NCI-H446 (cell line): ENCODE data around the gene RBM26.

ENCODE experiments used
- DNase-seq, 2 experiments: peaks; one replicate each; lab custom pipeline; 2025; lab: John Stamatoyannopoulos, UW

RBM26 gene, protein sequence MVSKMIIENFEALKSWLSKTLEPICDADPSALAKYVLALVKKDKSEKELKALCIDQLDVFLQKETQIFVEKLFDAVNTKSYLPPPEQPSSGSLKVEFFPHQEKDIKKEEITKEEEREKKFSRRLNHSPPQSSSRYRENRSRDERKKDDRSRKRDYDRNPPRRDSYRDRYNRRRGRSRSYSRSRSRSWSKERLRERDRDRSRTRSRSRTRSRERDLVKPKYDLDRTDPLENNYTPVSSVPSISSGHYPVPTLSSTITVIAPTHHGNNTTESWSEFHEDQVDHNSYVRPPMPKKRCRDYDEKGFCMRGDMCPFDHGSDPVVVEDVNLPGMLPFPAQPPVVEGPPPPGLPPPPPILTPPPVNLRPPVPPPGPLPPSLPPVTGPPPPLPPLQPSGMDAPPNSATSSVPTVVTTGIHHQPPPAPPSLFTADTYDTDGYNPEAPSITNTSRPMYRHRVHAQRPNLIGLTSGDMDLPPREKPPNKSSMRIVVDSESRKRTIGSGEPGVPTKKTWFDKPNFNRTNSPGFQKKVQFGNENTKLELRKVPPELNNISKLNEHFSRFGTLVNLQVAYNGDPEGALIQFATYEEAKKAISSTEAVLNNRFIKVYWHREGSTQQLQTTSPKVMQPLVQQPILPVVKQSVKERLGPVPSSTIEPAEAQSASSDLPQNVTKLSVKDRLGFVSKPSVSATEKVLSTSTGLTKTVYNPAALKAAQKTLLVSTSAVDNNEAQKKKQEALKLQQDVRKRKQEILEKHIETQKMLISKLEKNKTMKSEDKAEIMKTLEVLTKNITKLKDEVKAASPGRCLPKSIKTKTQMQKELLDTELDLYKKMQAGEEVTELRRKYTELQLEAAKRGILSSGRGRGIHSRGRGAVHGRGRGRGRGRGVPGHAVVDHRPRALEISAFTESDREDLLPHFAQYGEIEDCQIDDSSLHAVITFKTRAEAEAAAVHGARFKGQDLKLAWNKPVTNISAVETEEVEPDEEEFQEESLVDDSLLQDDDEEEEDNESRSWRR

DNA sequence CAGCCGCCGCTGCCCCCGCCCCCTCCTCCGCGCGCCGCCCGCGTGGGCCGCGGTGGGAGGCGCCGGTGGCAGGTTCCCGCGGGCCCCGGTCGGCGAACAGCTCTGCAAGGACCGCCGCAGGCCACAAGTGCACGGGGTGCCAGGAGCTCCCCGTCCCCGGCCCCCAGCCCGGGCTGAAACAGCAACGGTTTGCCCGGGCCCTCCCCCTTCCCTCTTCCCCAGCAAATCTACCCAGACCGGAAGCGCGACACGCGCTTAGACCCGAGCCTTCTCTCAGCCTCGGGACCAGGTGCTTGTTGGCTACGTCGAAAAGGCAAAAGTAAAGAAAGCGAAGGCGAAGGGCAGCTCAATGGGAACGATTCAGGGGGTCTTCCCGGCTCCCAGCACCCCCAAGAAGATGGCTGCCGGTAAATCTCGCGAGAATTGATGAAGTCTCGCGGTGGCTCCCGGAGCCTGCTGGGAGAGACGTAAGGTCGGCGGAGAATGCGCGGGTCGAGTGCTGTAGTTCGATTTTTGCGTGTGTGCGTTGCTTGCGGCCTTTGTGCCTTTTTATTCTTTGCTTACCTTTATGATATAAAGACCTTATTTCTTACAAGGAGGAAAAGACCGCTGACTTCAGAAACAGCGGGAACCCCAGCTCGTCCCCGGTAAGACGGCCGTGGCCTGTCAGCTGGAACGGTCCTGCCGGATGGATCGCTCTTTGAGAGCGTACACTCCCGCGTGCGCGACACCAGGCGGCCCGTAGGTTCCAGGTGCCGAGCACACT lies at the start of gene RBM26:
Gene RBM26, minus strand, starts transcription at position 425 of the 766 bp plus-strand sequence. CDS start 481 bp downstream, outside the sequence.
- DNase-seq, result peak in 1 of 2 experiments; percentile 77

DNA sequence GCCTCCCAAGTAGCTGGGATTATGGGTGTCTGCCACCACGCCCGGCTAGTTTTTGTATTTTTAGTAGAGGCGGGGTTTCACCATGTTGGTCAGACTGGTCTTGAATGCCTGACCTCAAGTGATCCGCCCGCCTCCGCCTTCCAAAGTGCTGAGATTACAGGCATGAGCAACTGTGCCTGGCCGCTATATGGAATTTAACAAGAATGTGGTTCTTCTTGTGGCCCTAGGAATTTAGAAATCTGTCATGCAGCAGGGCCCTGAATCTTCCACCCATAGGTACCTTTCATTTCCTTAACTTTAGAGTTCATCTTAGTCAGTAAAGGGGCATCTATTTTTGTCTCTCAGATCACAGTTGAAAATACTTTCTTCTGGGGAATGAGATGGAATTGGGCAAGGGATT lies 49.3 kb upstream of the RBM26 start:
- no peak for DNase-seq

DNA sequence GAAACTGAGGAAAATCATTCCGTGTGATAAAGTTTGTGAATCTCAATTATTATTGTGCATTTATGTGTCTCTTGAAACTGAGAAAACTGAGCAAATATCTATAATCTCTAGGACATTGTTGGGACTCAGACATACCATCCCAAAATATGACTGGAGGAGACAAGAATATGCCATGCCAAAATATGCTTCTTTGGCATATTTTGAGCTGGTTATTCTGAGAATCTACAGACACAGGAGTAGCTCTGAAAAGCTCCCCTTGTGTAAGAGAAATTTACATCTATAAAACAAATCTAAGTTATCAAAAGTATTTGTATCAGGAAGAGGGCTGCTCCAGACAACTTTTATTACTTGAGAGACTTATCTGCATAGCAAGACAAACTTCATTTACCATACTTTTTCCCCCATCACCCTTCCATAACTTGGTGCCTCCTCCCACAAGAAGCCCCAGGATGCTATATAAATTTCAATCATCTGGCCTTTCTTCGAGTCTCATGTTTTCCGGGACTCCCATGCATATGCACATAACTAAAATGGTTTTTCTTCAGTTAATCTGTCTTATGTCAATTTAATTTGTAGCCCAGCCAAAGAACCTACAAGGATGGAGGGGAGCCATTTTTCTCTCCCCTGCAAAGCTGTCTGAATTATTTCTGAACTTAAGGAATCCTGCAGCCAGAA lies 46.3 kb upstream of the RBM26 start:
- no peak for DNase-seq

- no peak for DNase-seq
Measured at GRCh38 chr13:79451500-79451962, 45.5 kb upstream of the RBM26 start.

DNA sequence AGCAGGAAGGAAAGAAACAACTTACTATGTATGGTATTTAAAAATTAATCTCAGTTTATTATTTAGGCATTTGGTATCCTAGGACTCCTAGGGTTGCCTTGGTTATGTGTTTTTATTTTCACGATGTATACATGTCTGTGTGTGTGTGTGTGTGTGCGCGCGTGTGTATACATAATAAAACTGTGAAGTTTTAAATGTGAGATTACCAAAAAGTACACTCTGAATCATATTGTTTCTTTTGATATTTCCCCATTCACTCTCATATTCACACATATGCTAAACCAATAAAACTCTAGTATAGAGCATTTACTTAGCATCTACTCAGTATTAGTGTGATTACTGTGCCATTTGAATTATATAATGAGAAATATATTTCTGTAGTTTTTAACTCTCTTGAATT lies 44.1 kb upstream of the RBM26 start:
- no peak for DNase-seq

DNA sequence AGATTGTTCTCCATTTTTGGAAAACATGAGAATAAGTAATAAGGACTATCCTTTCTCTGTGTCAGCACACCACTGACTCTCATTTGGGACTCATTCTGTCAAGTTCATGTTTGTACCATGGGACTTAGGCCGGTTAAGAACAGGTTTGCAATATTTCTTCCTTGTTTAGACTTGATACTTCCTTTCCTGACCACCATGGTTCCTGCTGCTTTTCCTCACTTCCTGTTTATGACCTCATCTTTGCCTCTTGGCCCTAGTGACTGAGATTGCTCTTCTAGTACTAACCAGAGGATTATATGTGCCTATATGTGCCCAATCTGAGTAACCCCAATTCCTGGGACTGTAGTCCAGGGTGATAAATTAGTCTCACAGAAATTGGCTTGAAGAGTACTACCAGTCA lies 42.4 kb upstream of the RBM26 start:
- DNase-seq, result no peak

DNA sequence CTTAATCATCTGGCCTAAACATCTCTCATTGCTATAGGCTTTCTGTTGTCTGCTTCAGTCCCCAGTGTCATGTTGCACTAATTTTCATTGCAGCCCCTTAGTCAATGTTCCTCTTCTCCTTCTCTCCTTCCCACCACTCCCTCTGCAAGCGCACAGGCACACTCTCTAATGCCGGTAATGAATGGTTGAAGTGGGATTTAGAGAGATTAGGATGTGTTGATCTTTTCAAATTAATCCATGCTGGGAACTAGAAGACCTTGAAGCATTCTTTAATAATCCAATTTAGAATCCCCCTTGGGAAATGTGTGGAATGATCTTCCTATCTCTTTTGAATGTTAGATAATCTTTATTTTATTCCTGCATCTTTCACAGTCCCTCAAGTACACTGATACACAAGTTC lies 41.7 kb upstream of the RBM26 start:
- DNase-seq, result no peak

- DNase-seq, result no peak
Measured at GRCh38 chr13:79447141-79447540, 41.1 kb upstream of the RBM26 start.

DNA sequence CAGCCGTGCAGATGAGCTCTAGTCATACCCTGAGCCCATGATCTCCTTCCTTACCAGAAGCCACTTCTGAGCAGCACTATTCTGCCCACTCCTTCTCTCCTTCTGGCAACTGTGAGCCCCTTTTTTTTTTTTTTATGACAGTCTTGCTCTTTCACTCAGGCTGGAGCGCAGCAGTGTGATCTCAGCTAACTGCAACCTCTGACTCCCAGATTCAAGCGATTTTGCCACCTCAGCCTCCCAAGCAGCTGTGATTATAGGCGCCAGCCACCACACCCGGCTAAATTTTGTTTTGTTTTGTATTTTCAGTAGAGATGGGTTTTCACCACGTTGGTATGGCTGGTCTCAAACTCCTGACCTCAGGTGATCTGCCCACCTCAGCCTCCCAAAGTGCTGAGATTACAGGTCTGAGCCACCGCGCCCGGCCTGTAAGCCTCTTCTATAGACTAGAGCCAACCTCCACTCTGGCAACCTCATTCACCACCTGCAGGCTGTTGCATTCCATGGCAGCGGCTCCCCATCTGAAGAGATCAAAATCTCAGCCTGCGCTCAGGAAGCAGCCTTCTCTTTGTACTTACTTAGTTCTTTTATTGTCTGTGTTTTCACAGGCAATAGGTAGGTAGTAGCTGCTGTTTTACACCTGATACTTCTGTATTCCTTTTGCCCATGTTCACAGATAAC lies 40.1 kb upstream of the RBM26 start:
- no peak for DNase-seq

DNA sequence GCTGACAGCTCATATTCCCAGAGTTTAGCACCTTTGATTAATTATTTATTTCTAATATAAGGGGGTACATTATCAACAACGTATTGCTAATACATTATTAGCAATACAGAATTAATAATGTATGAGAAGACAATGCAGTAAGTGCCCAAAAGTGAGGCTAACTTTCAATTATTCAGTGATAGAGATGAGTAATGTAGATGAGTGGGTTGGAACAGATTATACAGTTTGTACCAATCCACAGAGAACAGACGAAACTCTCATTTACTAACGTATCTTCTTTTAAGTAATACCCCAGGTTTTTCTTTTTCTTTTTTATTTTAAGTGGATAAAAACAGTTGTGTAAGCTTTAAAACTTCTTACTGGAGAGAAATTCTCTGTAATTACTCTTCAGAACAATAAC lies 36.7 kb upstream of the RBM26 start:
- no peak for DNase-seq

- DNase-seq, result no peak
Measured at GRCh38 chr13:79442221-79442620, 36.2 kb upstream of the RBM26 start.

- no peak for DNase-seq
Measured at GRCh38 chr13:79440958-79441528, 35.0 kb upstream of the RBM26 start.

DNA sequence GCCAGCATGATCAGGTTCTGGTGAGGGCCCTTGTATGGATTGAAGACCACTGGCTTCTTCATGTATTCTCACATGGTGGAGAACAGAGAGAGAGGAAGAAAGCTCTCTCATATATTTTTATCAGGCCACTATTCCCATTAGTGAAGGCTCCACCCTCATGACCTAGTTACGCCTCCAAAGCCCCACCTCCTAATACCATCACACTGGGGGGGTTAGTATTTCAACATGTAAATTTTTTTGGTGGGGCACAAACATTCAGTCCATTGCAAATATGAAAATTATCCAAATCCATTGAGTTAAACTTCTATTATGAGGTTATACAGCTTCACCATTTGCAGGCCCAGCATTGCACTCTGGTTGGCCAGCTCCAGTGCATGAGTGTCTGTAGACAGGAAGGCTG lies 33.2 kb upstream of the RBM26 start:
- no peak for DNase-seq

DNA sequence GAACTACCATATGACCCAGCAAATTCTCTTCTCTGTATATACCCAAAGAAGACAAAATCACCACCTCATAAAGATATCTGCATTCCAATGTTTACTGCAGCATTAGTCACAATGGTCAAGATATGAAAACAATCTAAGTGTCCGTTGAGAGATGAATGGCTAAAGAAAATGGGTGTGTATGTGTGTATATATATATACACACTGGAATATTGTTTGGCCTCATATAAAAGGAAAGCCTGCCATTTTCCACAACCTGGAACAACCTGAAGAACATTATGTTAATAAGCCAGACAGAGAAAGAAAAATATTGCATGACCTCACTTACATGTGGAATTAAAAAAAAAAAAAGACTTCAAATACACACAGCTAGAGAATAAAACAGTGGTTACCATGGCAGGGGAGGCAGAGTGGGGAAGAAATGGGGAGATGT lies 29.5 kb upstream of the RBM26 start:
- no peak for DNase-seq

DNA sequence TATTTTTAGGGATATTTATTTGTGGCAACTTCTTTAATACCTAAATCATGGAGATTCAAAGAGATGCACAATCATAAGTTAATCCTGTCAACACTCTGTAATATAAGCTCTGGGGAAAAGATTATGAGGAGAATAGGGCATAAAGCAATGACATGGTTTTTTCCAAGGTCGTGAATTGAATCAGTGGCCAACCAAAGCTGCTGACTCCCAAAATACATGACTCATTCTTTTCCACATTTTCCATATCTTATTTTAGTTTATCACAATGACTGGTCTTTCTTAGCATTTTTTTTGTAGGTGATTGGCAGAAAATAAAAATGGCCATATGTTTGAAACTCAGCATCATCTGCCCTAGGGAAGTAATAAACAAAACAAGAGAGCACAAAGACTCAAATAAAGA lies 28.5 kb upstream of the RBM26 start:
- DNase-seq, result no peak

DNA sequence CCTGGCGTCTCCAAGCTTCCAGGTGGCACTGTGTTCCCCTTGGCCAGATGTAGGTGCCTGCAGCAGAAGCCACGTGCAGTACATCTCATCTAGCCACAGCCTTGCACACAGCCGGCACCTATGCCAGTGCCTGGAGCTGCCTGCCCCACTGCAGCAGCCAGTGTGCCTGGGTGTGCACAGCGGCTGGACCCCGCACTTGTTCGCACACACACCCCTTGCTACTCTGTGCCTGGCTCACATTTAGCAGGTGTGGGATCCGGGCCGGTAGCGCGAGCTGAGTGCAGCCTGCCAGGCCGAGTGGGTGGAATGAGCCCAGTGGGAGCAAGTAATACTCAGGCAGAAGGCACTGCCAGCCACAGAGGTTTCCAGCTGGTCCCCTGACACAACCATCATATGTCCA lies 26.9 kb upstream of the RBM26 start:
- DNase-seq, result no peak

DNA sequence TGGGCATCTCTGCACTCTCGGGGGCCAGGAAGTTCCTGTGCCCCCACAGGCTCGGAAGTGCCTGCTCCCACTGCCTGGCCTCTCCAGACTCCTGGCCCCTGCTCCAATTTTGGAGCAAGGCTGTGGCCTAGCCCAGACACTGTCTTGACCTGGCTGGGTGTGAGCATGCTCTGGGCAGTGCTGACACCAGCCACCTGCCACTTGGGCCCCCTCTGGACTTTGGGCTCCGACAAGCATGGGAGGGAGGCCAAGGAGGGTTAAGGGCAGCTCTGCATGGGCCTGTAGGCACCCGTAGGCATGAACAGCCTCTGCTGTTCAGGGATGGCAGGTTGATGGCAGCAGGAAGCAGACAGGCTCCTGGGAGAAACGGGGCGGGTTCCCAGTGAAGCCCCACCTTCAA lies 26.0 kb upstream of the RBM26 start:
- no peak for DNase-seq

- DNase-seq, result no peak
Measured at GRCh38 chr13:79429309-79429708, 23.3 kb upstream of the RBM26 start.

GRCh38 chr13:79427883-79428282 lies 21.8 kb upstream of the RBM26 start:
- no peak for DNase-seq

DNA sequence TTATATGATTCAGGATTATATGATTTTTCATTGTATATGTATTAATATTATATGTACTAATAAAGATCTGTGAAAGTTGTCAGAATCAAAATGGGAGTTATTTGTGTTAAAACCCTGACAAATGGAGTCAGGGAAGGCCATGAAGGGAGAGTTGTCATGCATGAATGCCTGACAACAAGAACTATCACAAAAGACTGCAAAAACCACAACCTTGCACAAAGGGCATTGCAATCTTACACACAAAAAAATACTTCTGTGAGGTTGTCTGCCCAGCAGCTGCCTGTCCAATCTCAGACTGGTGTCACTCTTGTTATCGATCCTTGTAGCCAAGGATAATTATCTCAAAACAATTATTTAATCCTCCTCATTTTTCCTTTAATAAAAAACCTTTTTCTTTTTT lies 21.2 kb upstream of the RBM26 start:
- no peak for DNase-seq
